ENCODE results near the gene RNF223. TPM values are rescaled to one million over a fixed set of nuclear protein-coding genes. Genes with fewer than 3 reads are reported as not detected.
A peak's percentile ranks its signal among the peaks of the same experiment; 100 is the strongest.

RNF223 gene
- polyA plus RNA-seq, 2 donors = 28.2 to 44.2 TPM

DNA sequence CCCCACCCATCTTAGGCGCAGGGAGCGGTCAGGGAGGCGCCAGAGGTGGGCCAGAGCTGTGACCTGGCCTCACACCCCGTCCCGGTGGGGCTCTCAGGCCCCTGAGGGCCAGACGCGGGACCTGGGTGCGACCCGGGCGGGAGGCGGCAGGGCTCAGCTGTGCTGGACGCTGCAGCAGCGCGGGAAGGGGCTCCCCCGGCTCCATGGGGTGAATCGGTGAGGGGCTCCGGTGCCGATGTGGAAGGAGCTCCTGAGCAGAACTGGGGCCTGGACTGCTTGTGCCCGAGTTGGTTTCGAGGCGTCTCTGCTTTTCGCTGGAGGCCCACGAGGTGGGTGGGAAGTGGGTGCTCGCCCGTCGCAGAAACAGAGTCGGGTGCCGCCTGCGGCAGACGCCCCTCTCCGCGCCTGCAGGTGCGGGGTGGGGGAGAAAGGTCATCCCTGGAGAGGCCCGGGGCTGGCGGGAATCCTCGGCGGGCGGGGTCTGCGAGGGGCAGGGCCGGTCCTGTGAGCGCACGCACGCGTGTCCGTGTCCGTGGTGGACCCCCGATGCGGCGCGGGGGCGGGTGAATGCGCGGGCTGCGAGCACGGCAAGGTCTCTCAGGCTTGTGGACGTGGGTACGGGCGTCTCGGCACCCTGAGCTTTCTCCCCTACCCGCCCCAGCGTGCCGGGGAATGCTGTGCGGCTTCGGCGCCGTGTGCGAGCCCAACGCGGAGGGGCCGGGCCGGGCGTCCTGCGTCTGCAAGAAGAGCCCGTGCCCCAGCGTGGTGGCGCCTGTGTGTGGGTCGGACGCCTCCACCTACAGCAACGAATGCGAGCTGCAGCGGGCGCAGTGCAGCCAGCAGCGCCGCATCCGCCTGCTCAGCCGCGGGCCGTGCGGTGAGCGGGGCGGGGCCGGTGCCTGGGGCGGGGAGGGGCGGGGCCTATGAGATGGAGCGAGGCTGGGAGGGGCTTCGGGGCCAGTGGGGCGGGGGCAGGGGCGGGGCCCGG is 33.8 kb downstream of the RNF223 start:
- Histone ChIP-seq H3K27ac (ENCODE audit: low read depth in 2 of 2, low read length in 1 of 2) (no peak overlapping the region), H3K4me1 (ENCODE audit: control insufficient read depth in 2 of 2, insufficient read depth in 2 of 2, low read length in 1 of 2) (peaks cover 3 to 13% of the 10 kb centered on the region in 2 donors), H3K9me3 (ENCODE audit: control insufficient read depth in 2 of 2, insufficient read depth in 1 of 2, low read depth in 1 of 2, low read length in 1 of 2) (no peaks in the 10 kb centered on the region), H3K36me3 (ENCODE audit: control insufficient read depth in 2 of 2, insufficient read depth in 2 of 2, low read length in 1 of 2) (peaks cover 0 to 17% of the 10 kb centered on the region in 2 donors), H3K4me3 (ENCODE audit: low read depth in 1 of 2, low read length in 2 of 2) (peak overlapping the region; percentile 20 to 43), H3K27me3 (ENCODE audit: control insufficient read depth in 1 of 2, insufficient read depth in 2 of 2, low read length in 2 of 2) (no peaks in the 10 kb centered on the region)
- WGBS, 2 donors = 6% methylated on average over 82 to 97 of the region's 99 CpGs

DNA sequence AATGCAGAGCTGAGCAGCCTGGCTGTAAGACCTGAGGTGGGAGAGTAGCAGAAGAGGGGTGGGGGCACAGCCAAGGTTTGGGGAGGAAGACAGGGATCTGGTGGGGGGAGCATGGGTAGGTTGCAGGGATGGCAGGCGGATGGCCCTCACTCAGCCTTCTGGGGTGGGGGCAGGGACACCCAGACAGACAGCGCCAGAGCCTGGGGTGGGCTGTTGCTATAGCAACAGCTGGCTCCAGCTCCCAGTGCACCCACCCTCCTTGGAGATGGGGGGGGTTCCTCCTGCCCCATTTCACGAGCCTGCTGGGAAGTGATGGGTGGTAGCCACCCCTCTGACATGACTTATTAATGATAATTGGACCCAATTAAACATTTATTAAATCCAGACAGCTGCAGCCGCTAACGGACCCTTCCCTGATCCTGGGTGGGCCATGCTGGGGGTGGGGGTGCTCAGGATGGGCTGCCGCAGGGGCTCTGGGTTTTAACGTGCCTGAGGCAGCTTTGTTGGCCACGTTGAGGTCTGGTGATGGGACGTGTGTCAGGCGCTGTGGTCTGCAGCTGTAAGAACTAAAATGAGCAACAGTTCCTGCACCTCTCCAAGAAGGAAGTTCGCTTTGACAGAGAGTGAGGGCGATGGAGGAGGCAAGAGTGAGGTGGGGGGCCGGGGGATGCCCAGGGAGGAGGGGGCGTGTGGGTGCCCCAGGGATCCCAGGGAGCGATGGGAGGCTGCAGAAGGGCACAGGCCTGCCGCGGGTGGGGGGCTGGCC is 34.8 kb downstream of the RNF223 start:
- Histone ChIP-seq H3K36me3 (ENCODE audit: control insufficient read depth in 2 of 2, insufficient read depth in 2 of 2, low read length in 1 of 2) (peaks cover 0 to 13% of the 10 kb centered on the region in 2 donors), H3K27ac (ENCODE audit: low read depth in 2 of 2, low read length in 1 of 2) (no peak overlapping the region), H3K9me3 (ENCODE audit: control insufficient read depth in 2 of 2, insufficient read depth in 1 of 2, low read depth in 1 of 2, low read length in 1 of 2) (no peaks in the 10 kb centered on the region), H3K4me3 (ENCODE audit: low read depth in 1 of 2, low read length in 2 of 2) (no peak overlapping the region), H3K27me3 (ENCODE audit: control insufficient read depth in 1 of 2, insufficient read depth in 2 of 2, low read length in 2 of 2) (no peaks in the 10 kb centered on the region), H3K4me1 (ENCODE audit: control insufficient read depth in 2 of 2, insufficient read depth in 2 of 2, low read length in 1 of 2) (peaks cover 3 to 13% of the 10 kb centered on the region in 2 donors)
- 49 to 52% methylated on average over 16 to 17 of the region's 17 CpGs for WGBS, 2 donors

DNA sequence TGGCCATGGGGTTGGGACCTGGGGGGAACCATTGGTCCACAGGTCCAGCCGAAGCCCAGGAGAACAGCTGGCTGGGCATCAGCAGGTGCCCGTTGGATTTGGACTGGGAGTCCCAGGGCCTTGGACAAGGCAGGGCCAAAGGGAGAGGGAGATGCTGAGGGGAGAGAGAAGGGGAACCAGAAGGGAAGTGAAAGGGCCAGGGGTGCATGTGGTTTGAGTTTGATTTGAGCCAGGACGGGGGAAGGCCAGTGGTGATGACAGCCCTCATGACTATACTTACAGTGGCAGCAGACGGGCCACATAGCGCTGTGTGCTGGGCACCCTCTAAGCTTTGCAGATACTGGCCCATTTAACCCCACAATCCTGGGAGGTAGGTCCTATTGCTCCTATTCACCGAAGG is 35.4 kb downstream of the RNF223 start:
- peaks cover 3 to 13% of the 10 kb centered on the region in 2 donors for H3K4me1 ChIP-seq (ENCODE audit: control insufficient read depth in 2 of 2, insufficient read depth in 2 of 2, low read length in 1 of 2)
- 87 to 88% methylated on average over 6 of the region's 6 CpGs for WGBS, 2 donors
- no peaks in the 10 kb centered on the region for H3K27me3 ChIP-seq (ENCODE audit: control insufficient read depth in 1 of 2, insufficient read depth in 2 of 2, low read length in 2 of 2)
- H3K27ac ChIP-seq (ENCODE audit: low read depth in 2 of 2, low read length in 1 of 2) = no peak overlapping the region
- no peaks in the 10 kb centered on the region for H3K9me3 ChIP-seq (ENCODE audit: control insufficient read depth in 2 of 2, insufficient read depth in 1 of 2, low read depth in 1 of 2, low read length in 1 of 2)
- H3K4me3 ChIP-seq (ENCODE audit: low read depth in 1 of 2, low read length in 2 of 2) = no peak overlapping the region
- H3K36me3 ChIP-seq (ENCODE audit: control insufficient read depth in 2 of 2, insufficient read depth in 2 of 2, low read length in 1 of 2) = peaks cover 0 to 12% of the 10 kb centered on the region in 2 donors

DNA sequence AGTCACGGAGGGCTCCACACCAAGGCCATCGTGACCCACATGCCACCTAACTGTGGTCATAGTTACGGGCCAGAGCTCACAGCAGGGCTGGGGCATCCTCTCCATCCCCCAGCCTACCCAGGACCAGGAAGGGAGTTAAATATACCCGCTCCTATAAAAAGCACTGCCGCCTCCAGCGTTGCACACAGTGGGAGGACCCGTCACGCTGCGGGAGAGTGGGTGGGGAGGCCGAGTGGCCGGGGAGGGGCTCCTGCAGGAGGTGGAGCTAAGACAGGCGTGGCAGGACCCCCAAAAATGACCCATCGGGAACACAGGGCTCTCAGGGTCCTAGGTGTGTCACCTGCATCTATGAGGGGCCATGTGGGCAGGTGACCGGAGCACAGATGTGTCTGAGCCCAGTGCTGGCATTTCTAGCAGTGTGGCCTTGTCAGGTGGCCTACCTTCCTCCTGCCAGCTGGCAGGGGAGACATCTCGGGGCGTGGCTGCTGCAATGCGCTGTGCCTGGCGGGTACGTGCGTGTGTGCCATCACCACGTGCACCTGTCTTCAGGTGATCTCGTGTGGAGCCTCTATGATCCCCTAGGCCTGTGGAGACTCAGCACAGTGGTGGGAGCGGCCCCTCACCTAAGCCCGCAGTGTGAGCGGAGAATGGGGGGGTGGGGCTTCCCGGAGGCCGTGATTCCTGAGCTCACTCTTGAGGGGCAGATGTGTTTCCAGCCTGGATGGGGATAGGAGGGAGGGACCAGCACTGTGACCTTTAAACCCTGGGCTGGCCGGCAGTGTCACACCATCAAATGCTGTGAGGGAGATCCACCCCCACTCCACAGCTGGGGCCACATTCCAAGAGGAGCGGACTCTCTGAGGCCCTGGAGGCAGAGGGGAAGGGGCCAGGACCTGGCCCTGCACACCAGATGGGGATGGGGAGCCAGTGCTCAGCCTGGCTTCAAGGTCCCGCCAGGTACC is 36.5 kb downstream of the RNF223 start:
- H3K36me3 ChIP-seq (ENCODE audit: control insufficient read depth in 2 of 2, insufficient read depth in 2 of 2, low read length in 1 of 2) = peaks cover 0 to 8% of the 10 kb centered on the region in 2 donors
- no peak overlapping the region for H3K27ac ChIP-seq (ENCODE audit: low read depth in 2 of 2, low read length in 1 of 2)
- 67 to 69% methylated on average over 29 to 30 of the region's 30 CpGs for WGBS, 2 donors
- no peaks in the 10 kb centered on the region for H3K9me3 ChIP-seq (ENCODE audit: control insufficient read depth in 2 of 2, insufficient read depth in 1 of 2, low read depth in 1 of 2, low read length in 1 of 2)
- H3K27me3 ChIP-seq (ENCODE audit: control insufficient read depth in 1 of 2, insufficient read depth in 2 of 2, low read length in 2 of 2) = no peaks in the 10 kb centered on the region
- H3K4me1 ChIP-seq (ENCODE audit: control insufficient read depth in 2 of 2, insufficient read depth in 2 of 2, low read length in 1 of 2) = peaks cover 6 to 13% of the 10 kb centered on the region in 2 donors
- no peak overlapping the region for H3K4me3 ChIP-seq (ENCODE audit: low read depth in 1 of 2, low read length in 2 of 2)

DNA sequence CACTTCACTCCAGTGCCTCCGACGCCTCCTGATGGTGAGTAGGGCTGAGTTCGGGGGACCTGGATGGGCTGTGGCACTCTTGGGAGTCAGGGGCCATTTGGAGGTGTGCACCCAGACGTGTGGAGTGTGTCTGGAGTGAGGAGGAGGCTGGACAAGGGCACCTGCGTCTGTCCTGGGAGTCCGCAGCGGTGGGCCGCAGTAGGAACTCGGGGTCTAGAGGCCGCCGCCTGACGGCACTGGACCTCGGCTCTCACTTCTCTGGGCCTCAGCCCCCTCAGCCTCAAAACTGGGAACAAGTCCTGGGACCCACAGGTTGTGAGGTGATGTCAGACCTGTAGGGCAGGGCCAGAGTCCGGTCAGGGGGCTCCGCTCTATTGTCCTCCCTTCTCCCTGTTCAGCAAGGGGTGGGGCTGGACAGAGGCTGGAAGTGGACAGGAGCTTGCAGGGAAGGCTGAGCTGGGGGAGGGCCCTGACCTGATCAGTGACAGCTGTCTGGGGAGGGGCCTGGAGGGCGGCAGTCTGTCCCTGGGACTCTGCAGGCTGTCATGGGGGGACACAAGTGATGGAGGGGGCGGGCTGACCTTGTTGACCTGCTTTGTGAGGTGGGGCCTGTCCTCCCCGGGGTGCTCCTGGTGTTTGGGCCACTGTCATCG is 38.7 kb downstream of the RNF223 start:
- H3K27me3 ChIP-seq (ENCODE audit: control insufficient read depth in 1 of 2, insufficient read depth in 2 of 2, low read length in 2 of 2) = no peaks in the 10 kb centered on the region
- peaks cover 8 to 11% of the 10 kb centered on the region in 2 donors for H3K4me1 ChIP-seq (ENCODE audit: control insufficient read depth in 2 of 2, insufficient read depth in 2 of 2, low read length in 1 of 2)
- no peak overlapping the region for H3K4me3 ChIP-seq (ENCODE audit: low read depth in 1 of 2, low read length in 2 of 2)
- H3K27ac ChIP-seq (ENCODE audit: low read depth in 2 of 2, low read length in 1 of 2) = no peak overlapping the region
- H3K9me3 ChIP-seq (ENCODE audit: control insufficient read depth in 2 of 2, insufficient read depth in 1 of 2, low read depth in 1 of 2, low read length in 1 of 2) = no peaks in the 10 kb centered on the region
- H3K36me3 ChIP-seq (ENCODE audit: control insufficient read depth in 2 of 2, insufficient read depth in 2 of 2, low read length in 1 of 2) = peaks cover 0 to 8% of the 10 kb centered on the region in 2 donors
- WGBS, 2 donors = 91 to 93% methylated on average over 19 of the region's 19 CpGs

DNA sequence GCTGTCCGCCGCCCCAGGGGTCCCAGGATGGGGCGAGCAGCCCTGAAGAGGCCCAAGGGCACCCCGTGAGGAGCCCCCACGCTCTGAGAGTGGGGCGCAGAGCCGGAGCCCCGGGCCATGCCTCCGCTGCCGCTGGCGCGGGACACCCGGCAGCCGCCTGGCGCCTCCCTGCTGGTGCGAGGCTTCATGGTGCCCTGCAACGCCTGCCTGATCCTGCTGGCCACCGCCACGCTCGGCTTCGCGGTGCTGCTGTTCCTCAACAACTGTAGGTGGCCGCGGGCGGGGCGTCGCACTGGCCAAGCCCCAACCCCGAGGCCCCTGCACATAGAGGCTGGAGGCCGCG is 39.7 kb downstream of the RNF223 start:
- Histone ChIP-seq H3K9me3 (ENCODE audit: control insufficient read depth in 2 of 2, insufficient read depth in 1 of 2, low read depth in 1 of 2, low read length in 1 of 2) (no peaks in the 10 kb centered on the region), H3K27me3 (ENCODE audit: control insufficient read depth in 1 of 2, insufficient read depth in 2 of 2, low read length in 2 of 2) (no peaks in the 10 kb centered on the region), H3K4me3 (ENCODE audit: low read depth in 1 of 2, low read length in 2 of 2) (no peak overlapping the region), H3K36me3 (ENCODE audit: control insufficient read depth in 2 of 2, insufficient read depth in 2 of 2, low read length in 1 of 2) (peaks cover 0 to 8% of the 10 kb centered on the region in 2 donors), H3K4me1 (ENCODE audit: control insufficient read depth in 2 of 2, insufficient read depth in 2 of 2, low read length in 1 of 2) (peaks cover 3 to 6% of the 10 kb centered on the region in 2 donors), H3K27ac (ENCODE audit: low read depth in 2 of 2, low read length in 1 of 2) (no peak overlapping the region)
- 74% methylated on average over 19 to 30 of the region's 30 CpGs for WGBS, 2 donors

DNA sequence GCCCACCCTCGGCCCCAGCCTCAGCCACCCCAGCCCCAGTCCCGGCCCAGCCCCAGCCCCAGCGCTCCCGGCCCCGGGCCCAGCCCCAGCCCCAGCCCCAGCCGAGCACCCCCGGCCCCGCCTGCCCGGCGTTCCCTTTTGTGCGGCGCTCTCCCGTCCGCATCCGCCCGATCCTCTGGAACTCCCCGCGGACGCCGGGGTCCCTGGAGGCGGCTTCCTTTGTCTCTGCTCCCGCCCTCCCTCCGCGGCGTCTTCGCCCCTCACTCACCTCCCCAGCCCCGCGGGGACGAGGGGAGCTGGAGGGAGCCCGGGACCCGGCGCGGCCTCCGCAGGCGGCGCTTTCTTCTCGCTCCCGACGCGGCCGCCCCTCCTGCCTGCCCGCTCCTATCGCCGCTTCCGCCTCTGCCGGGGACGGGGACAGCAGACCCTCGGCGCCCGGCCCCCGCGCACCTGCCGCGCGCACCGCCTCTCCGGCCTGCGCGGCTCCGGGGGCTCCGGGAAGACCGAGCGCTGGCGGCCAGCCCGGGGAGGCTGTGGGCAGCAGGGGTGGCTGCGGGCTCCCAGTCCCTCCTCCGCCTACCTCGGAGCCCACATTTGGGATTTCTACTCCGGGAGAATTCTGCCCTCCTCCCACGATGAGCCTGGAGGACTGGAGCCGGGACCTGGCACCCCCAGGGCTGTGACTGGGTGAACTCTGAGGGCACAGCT is 40.2 kb downstream of the RNF223 start:
- no peak overlapping the region for H3K27ac ChIP-seq (ENCODE audit: low read depth in 2 of 2, low read length in 1 of 2)
- H3K4me1 ChIP-seq (ENCODE audit: control insufficient read depth in 2 of 2, insufficient read depth in 2 of 2, low read length in 1 of 2) = peaks cover 3 to 6% of the 10 kb centered on the region in 2 donors
- no peaks in the 10 kb centered on the region for H3K27me3 ChIP-seq (ENCODE audit: control insufficient read depth in 1 of 2, insufficient read depth in 2 of 2, low read length in 2 of 2)
- no peaks in the 10 kb centered on the region for H3K9me3 ChIP-seq (ENCODE audit: control insufficient read depth in 2 of 2, insufficient read depth in 1 of 2, low read depth in 1 of 2, low read length in 1 of 2)
- peaks cover 0 to 8% of the 10 kb centered on the region in 2 donors for H3K36me3 ChIP-seq (ENCODE audit: control insufficient read depth in 2 of 2, insufficient read depth in 2 of 2, low read length in 1 of 2)
- peak overlapping the region; percentile 18 to 46 for H3K4me3 ChIP-seq (ENCODE audit: low read depth in 1 of 2, low read length in 2 of 2)
- WGBS, 2 donors = 24% methylated on average over 33 to 71 of the region's 71 CpGs

DNA sequence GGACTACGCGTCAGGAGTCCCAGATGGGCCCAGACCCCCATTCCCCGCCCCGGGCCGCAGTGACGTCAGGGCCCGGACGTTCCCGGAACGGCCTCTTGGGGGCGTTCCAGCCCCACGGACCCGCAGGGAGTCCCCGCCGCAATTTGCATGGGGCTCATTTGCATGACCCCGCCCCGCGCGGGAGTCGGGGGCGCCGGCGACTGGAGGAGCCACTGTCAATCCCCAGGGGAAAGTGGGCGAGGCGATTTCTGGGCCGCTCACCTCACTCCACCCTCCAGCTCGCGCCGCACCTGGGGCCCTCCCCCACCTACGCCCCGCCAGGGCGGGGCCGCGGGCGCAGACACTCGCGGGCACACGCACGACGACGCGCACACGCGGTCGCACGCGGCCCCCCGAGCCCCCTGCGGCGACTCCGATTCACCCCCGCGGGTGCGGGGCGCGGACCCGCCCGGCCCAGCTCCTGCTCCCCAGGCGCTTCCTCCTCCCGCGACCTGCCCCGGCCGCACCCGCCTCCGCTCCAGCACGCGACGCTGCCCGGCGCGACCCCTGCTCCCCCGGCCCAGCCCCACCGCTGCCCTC is 41.0 kb downstream of the RNF223 start:
- H3K27me3 ChIP-seq (ENCODE audit: control insufficient read depth in 1 of 2, insufficient read depth in 2 of 2, low read length in 2 of 2) = no peaks in the 10 kb centered on the region

More for the DNA sequence above, 41.0 kb downstream of the RNF223 start:
- 7 to 10% methylated on average over 53 to 73 of the region's 73 CpGs for WGBS, 2 donors
- Histone ChIP-seq H3K4me3 (ENCODE audit: low read depth in 1 of 2, low read length in 2 of 2) (peak overlapping the region; percentile 2 to 46), H3K9me3 (ENCODE audit: control insufficient read depth in 2 of 2, insufficient read depth in 1 of 2, low read depth in 1 of 2, low read length in 1 of 2) (no peaks in the 10 kb centered on the region), H3K4me1 (ENCODE audit: control insufficient read depth in 2 of 2, insufficient read depth in 2 of 2, low read length in 1 of 2) (peaks cover 3 to 6% of the 10 kb centered on the region in 2 donors), H3K36me3 (ENCODE audit: control insufficient read depth in 2 of 2, insufficient read depth in 2 of 2, low read length in 1 of 2) (peaks cover 0 to 6% of the 10 kb centered on the region in 2 donors), H3K27ac (ENCODE audit: low read depth in 2 of 2, low read length in 1 of 2) (peak overlapping the region in 1 of 2 donors; percentile 29)
